Endodermal cell (in vitro differentiated cells): ENCODE results near the gene ZNF324B. TPM values are rescaled to one million over a fixed set of nuclear protein-coding genes. Genes with fewer than 3 reads are reported as not detected.

Experiments
- DNase-seq: peaks from one replicate; pipeline ENCODE4 v3.0.0-alpha.2; 2017
- H3K27ac ChIP-seq: 2 replicates; pipeline ENCODE4 v1.5.1; 2013; ENCODE audit warnings: mild to moderate bottlenecking, low read depth, low read length, moderate library complexity
- H3K27me3 ChIP-seq: 2 replicates; pipeline ENCODE4 v1.6.1; 2013; ENCODE audit warnings: mild to moderate bottlenecking, low read length, moderate library complexity; ENCODE audit not compliant: insufficient read depth, control insufficient read depth, poor library complexity, severe bottlenecking
- H3K36me3 ChIP-seq: 2 replicates; pipeline ENCODE4 v1.7.0; 2013; ENCODE audit warnings: mild to moderate bottlenecking, low read length, moderate library complexity; ENCODE audit not compliant: control insufficient read depth, insufficient read depth
- H3K4me1 ChIP-seq: one replicate; pipeline ENCODE4 v1.7.0; 2013; ENCODE audit warnings: low read length; ENCODE audit not compliant: control insufficient read depth, insufficient read depth
- H3K4me3 ChIP-seq: 2 replicates; pipeline ENCODE4 v1.5.1; 2013; ENCODE audit warnings: mild to moderate bottlenecking, low read length, moderate library complexity
- H3K9ac ChIP-seq: 2 replicates; pipeline ENCODE4 v1.6.1; 2013; ENCODE audit warnings: mild to moderate bottlenecking, low read length, moderate library complexity; ENCODE audit not compliant: poor library complexity, severe bottlenecking; ENCODE audit errors: extremely low read depth
- H3K9me3 ChIP-seq: 2 replicates; pipeline ENCODE4 v1.6.1; 2013; ENCODE audit warnings: mild to moderate bottlenecking, low read length, moderate library complexity; ENCODE audit not compliant: control insufficient read depth
- H3K27ac Mint-ChIP-seq: 2 replicates; pipeline ENCODE4 v1.8.0; 2020; ENCODE audit warnings: mixed read lengths
- H3K27me3 Mint-ChIP-seq: 2 replicates; pipeline ENCODE4 v1.8.0; 2021; ENCODE audit warnings: mild to moderate bottlenecking, mixed read lengths; ENCODE audit not compliant: insufficient read depth
- H3K36me3 Mint-ChIP-seq: 2 replicates; pipeline ENCODE4 v1.8.0; 2020; ENCODE audit warnings: low read depth, mixed read lengths
- H3K4me1 Mint-ChIP-seq: 2 replicates; pipeline ENCODE4 v1.8.0; 2020; ENCODE audit warnings: mixed read lengths
- H3K4me3 Mint-ChIP-seq: 2 replicates; pipeline ENCODE4 v1.8.0; 2020; ENCODE audit warnings: mild to moderate bottlenecking, moderate library complexity, mixed read lengths
- H3K9me3 Mint-ChIP-seq: 2 replicates; pipeline ENCODE4 v1.8.0; 2020; ENCODE audit warnings: mild to moderate bottlenecking, mixed read lengths
- CTCF ChIP-seq: fragments of 200-600 bp; sonication (generic); conservative IDR thresholded peaks from 2 replicates; pipeline ENCODE4 v1.5.0; 2021; ENCODE audit warnings: antibody characterized with exemption, mild to moderate bottlenecking
- WGBS, 2 experiments: methylation state at CpG; one replicate each; pipeline versions ENCODE4 v1.1.5 to v1.1.7; 2013; ENCODE audit warnings: missing lambda C conversion rate in 2 of 2, mixed read lengths in 1 of 2; ENCODE audit not compliant: insufficient coverage in 1 of 2, insufficient read length in 1 of 2; 5-methylcytosine and 5-hydroxymethylcytosine counted together
- total RNA-seq, 2 donors: library from RNA; stranded (reverse); fragmentation: NEBNext Ultra II Directional in 1 of 2; extraction: Animal tissue kit (Norgen Biotek cat#: 25700) in 1 of 2; gene quantifications; 2 replicates in 1 of 2; 3 replicates in 1 of 2; pipeline ENCODE4 v1.2.1, GENCODE V29; 2021

Gene ZNF324B
- total RNA-seq, 2 donors from 2014 or later = 5.4 to 6.0 TPM

GRCh38 chr19:58479736-58480480 lies 28.5 kb downstream of the ZNF324B start:
- H3K4me1 Mint-ChIP-seq = peaks cover 11% of the 10 kb centered on the region
- no peak overlapping the region for H3K4me3 Mint-ChIP-seq
- no peak overlapping the region for H3K27ac Mint-ChIP-seq
- 92% methylated on average over 9 to 28 of the region's 28 CpGs for WGBS, 2 experiments
- H3K4me3 ChIP-seq = no peak overlapping the region
- H3K4me1 ChIP-seq = peaks cover 9% of the 10 kb centered on the region
- H3K27ac ChIP-seq = no peak overlapping the region
- H3K9me3 Mint-ChIP-seq = no peaks in the 10 kb centered on the region
- peaks cover 8% of the 10 kb centered on the region for H3K36me3 Mint-ChIP-seq
- no peaks in the 10 kb centered on the region for H3K27me3 ChIP-seq
- no peak for TF ChIP-seq CTCF
- no peaks in the 10 kb centered on the region for H3K36me3 ChIP-seq
- DNase-seq = no peak
- peaks cover 5% of the 10 kb centered on the region for H3K27me3 Mint-ChIP-seq
- no peaks in the 10 kb centered on the region for H3K9me3 ChIP-seq
- no peak overlapping the region for H3K9ac ChIP-seq

- WGBS, 2 experiments = 87 to 94% methylated on average over 10 to 20 of the region's 20 CpGs
- Mint-ChIP-seq H3K4me1 (peaks cover 8% of the 10 kb centered on the region), H3K36me3 (peaks cover 8% of the 10 kb centered on the region), H3K9me3 (no peaks in the 10 kb centered on the region), H3K4me3 (no peak overlapping the region), H3K27ac (no peak overlapping the region), H3K27me3 (peaks cover 5% of the 10 kb centered on the region)
- Histone ChIP-seq H3K36me3 (no peaks in the 10 kb centered on the region), H3K4me3 (no peak overlapping the region), H3K9me3 (no peaks in the 10 kb centered on the region), H3K27me3 (no peaks in the 10 kb centered on the region), H3K4me1 (peaks cover 5% of the 10 kb centered on the region), H3K9ac (no peak overlapping the region), H3K27ac (no peak overlapping the region)
- no peak for DNase-seq
- TF ChIP-seq CTCF = no peak
Observed at GRCh38 chr19:58480481-58480830, 29.0 kb downstream of the ZNF324B start.

DNA sequence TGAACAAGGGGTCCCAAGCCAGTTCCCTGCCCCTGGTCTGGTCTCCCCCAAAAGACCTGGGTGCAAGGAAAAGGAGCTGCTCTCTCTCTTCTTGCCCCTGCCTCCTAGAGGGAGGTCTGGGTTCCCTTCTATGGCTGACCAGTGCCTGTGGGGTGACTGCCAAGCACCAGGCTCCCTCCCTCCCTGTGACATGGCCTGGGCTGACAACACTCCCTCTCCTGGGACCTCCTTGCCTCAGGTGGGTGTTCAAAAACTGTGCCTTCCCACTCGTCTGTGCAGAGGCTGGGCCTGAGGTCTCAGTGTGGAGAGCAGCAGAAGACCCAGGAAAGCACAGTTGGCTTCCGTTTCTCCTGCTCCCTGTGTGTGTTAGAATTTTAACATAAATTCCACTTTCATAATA lies 29.4 kb downstream of the ZNF324B start:
- H3K9ac ChIP-seq = no peak overlapping the region
- peaks cover 5% of the 10 kb centered on the region for H3K27me3 Mint-ChIP-seq
- H3K4me1 ChIP-seq = peaks cover 5% of the 10 kb centered on the region
- DNase-seq = no peak
- no peak overlapping the region for H3K4me3 ChIP-seq
- WGBS, 2 experiments = 81 to 100% methylated on average over 1 to 2 of the region's 2 CpGs
- H3K27ac ChIP-seq = no peak overlapping the region
- no peaks in the 10 kb centered on the region for H3K27me3 ChIP-seq
- no peaks in the 10 kb centered on the region for H3K9me3 Mint-ChIP-seq
- H3K4me3 Mint-ChIP-seq = no peak overlapping the region
- peaks cover 8% of the 10 kb centered on the region for H3K36me3 Mint-ChIP-seq
- peaks cover 8% of the 10 kb centered on the region for H3K4me1 Mint-ChIP-seq
- no peaks in the 10 kb centered on the region for H3K36me3 ChIP-seq
- H3K9me3 ChIP-seq = no peaks in the 10 kb centered on the region
- no peak overlapping the region for H3K27ac Mint-ChIP-seq
- no peak for TF ChIP-seq CTCF
